Stimulated activated CD8-positive, alpha-beta memory T cell treated with anti-CD3 and anti-CD28 coated beads, Interleukin-4, amount 100 ng/mL, for 48 hours (primary cell): ENCODE measurements around the gene SOX13.

Experiments
- DNase-seq: peaks from one replicate; pipeline ENCODE4 v3.0.0-alpha.2; 2020

SOX13 gene

GRCh38 chr1:204065174-204065985 is 7.5 kb upstream of the SOX13 start:
- DNase-seq, result no peak

- DNase-seq, result no peak
Observed at GRCh38 chr1:204065986-204066300, 7.0 kb upstream of the SOX13 start.

DNA sequence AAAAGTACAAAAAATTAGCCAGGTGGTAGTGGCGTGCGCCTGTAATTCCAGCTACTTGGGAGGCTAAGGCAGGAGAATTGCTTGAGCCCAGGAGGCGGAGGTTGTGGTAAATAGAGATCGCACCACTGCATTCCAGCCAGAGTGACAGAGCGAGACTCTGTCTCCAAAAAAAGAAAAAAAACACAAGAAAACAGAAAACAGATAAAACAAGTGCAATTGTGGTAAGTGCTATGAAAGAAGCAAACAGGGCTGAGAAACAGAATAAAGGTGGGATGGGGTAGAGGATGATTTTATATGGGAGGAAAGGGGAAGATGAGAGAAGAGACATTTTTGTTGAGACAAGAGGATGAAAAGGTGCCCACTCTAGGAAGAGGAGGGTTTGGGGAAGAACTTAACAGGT is 5.0 kb upstream of the SOX13 start:
- no peak for DNase-seq

DNA sequence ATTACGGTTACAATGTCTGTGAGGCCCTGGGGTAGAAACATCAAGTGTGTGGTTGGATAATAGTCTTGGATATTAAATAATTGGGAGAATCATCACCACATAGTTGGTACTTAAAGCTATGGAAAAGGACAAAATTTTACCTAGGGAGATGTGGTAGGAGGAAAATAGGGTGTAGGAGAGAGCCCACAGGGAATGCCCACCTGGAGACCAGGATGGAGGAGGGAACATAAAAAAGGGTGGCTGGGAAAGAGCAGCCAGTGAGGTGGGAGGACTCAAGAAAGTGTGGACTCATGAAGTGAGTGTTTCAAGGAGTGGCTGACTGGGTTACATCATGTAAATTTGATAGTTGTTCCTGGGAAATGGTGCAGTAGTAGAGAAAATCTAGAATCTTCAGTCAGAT is 3.0 kb upstream of the SOX13 start:
- no peak for DNase-seq

DNA sequence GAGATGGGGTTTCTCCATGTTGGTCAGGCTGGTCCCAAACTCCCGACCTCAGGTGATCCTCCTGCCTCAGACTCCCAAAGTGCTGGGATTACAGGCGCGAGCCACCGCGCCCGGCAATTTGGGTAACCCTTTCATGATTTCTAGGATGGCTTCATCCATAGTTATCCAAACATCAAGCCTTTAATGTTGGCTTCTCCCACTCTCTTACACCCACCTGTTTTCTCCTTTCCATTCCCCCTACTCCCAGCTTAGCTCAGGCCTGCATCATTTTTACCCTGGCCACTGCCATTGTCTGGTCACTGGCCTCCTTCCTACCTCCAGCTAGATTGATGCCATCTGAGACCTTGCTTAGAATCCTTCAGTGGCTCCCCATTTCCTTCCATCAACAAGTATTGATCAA is 2.0 kb upstream of the SOX13 start:
- no peak for DNase-seq

DNA sequence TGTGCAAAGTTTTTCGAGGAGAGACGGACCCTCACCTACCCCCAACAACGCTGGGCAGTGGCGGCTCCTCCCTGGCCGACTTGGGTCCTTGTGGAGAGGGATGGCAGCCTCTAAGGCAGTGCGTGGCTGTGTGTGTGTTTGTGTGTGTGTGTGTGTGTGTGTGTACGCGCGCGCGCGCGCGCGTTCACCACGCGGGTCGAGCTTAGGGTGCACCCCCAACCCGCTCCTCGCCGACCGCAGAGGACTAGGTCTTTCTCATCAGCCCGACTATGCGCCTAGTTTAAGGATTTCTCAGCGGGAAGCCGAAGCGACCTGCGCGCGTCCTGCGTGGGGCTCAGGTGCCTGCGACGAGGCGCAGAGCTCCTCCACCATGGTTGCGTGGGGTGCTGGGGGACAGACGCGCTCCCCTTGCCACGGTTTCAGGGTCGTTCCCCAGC is 940 bp downstream of the SOX13 start:
- DNase-seq, result no peak

- DNase-seq, result no peak
Observed at GRCh38 chr1:204074274-204075138, 1.6 kb downstream of the SOX13 start.

GRCh38 chr1:204075139-204075521 is 2.2 kb downstream of the SOX13 start:
- DNase-seq, result no peak

DNA sequence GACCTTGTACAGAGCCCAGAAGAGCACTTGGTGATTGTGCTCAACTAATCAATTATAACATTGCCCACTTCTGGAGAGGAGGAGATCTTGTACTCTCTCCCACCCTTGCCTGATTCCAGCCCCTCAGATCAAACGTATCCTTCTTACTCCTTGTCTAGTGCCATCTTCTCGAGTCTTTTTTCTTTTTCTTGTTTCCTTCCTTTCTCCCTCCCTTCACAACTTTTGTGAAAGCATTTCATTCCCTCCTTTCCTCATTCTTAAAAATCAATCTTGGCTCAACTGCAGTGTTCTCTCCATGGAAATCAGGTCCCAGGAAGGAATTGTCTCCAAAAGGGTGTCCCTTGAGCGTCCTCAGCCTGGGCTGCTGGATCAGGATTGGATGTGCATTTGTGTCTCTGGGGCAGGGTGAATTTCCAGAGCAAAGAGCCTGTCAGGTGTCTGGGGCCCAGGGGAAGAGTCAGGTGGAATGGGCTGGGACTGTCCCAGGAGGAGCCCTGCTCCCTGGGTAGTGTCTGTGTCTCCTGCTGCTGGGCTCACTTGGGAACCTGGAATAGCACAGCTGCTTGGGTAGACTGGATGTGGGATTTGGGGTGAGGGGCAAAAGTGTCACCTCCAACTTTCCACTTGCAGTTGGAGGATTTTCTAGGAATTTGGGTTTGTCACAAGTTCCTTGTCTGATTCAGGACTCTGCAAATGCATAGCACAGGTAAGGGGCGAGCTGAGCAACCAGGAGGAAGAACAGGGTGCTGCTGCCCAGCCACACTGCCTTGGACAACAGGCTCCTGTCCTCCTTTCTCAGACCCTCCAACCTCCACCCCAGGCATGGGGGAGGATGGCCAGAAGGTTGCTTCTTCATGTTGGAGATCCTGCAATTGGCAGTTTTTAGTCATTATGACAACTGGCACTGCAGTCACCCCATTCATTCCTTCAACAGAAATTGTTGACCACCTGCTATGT is 3.3 kb downstream of the SOX13 start:
- DNase-seq, result no peak

- DNase-seq, result no peak
Observed at GRCh38 chr1:204076891-204077290, 4.0 kb downstream of the SOX13 start.

DNA sequence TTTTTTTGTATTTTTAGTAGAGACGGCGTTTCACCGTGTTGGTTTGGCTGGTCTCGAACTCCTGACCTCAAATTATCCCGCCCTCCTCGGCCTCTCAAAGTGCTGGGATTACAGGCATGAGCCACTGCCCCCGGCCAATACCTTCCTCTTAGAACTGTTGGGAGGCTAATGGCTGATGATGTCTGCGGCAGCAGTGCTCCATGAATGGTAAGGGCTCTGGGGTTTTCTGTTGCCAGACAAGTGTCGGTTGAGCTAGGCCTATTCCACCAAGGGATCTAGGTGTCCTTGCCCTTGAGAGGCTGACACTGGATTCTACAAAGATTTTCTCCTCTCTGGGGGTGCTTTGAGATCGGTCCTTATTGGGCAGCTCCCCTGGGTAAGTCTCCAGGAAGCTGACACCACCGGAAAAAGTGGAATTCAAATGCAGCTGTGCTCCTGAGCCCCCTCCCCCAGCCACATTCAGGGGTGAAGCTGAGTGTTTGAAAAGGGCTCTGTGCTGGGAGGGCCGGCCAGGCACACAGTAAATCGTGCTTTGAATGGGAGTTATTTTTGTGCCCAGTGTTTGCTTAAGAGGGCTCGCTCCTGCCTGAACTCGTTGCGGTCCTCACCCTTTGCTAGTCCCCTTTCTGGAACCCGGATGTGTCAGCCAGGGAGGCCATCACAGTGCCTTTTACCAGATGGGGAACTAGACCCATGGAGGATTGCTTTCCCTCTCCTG is 5.2 kb downstream of the SOX13 start:
- DNase-seq, result no peak

DNA sequence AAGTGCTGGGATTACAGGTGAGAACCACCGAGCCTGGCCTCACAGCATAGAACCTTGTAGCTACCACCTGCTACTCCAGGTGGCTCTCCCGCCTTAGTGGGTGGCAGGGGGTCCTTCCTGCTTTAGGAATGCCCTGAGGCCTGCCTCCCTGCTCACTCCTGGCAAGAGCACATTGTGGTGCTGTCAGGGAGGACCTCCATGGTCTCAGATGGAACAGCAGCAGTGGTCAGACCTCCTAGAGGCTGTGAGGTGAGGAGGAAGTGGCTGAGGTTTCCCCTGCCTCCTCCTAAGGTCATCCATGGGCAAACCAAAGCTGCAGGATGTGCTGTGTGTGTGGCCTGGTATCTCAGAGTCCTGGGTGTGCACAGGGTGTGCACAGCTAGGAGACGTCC is 6.7 kb downstream of the SOX13 start:
- no peak for DNase-seq

DNA sequence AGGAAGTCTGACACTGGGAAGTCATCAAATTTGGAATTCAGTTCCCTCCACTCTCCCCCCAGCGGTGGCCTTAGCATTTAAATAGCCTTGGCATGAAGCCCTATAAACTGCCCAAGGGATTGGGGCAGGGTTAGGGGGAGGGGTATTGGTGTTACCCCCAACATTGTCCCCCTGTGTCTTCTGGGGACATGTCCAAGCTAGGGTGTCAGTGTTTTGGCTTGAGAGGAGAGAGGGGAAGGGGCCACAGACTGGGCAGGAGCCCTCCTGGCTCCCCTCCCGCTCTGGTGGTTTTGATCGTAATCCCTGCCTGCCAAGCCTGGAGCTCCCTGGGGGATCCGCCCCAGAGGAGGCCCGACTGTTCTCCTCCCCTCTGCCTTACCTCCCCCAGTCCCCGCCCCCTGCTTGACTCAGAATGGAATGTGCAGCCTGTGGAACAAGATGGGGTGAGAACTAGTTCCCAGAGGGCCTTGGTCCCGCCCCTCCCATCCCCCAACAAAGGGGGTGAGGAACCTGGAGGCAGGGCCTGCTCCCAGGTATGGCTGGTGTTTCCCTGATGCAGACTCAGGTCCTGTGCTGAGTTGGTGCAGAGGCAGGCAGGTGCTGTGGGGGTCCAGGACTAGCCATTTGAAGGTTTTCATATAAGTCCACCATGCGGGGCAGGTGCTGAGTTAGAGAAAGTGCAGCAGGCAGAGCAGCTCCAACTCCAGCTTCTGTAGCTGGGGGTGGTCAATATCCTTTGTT is 7.4 kb downstream of the SOX13 start:
- no peak for DNase-seq

DNA sequence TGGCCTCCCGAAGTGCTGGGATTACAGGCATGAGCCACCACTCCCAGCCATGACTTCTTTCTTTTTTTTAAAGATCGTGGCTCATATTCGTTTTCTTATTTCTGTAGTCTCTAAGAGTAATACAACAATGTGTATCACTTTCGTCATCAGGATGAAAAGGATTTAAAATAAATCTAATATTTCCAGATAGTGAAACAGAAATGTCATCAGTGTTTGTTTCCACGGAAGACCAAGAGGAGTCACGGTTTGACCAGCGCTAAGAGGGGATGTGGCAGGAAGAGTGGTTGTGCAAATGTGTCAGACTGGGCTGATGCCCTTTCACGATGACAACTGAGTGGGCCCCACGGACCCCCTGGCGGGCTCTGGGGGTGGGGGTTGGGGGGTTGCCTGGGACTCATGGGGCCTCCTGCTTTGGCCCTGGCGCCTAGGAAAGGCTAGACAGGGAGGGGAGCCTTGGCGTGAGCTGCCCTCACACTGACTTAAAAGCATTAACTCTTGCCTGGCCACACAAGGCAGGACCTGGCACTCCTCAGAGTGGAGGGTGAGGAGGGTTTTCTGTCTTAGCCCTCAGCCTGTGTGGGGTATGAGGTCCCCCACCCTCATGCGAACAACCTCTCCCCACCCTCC is 8.4 kb downstream of the SOX13 start:
- no peak for DNase-seq

DNA sequence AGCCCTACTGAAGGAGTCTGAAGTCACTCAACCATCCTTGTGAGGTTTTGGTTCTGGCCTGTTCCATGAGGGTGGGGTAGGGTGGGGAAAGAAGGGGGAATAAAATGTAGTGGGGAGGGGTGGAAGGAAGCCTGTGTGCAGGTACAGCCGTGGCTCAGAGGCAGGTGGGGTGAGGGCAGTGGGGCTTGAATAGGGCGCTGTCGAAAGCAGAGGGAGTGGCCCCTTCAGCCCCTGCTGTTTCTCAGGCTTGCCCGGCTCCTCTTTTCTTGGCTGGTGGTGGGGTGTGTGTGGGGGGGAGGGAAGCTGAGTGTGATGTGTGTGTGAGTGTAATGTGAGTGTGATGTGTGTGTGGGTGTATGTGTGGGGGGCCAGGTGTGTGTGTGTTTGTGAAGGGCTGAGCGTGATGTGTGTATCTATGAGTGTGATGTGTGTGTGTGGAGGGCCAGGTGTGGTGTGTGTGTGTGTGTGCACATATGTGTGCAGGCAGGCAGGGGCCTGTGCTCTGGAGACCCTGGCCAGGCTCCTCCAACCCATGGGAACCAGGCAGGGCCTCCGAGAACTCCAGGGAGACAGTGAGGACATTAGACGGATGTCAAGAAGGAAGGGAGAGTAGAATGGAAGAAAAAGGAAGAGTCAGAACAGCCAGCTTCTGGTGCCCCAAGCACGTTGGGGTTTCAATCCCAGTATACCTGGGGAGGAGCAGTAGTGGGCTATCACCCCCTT is 9.0 kb downstream of the SOX13 start:
- no peak for DNase-seq

DNA sequence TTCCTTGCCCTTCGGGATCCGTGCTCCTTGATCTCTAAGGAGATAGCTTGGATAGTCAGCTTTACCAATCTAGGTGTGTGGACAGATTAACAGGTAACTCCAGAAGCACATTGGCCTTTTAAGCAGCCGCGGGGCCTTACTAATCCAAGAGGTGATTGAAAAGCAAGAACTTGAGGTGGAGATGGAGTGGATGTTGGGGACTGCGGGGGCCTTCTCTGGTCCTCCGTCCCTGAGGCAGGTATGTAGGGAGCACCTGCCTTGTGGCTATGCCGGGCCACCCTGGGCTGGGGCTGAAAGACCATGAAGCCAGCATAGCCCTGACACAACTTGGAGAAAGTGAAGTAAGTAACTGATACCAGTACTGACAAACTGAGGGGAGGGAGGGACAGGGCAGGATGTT is 10.6 kb downstream of the SOX13 start:
- DNase-seq, result no peak

DNA sequence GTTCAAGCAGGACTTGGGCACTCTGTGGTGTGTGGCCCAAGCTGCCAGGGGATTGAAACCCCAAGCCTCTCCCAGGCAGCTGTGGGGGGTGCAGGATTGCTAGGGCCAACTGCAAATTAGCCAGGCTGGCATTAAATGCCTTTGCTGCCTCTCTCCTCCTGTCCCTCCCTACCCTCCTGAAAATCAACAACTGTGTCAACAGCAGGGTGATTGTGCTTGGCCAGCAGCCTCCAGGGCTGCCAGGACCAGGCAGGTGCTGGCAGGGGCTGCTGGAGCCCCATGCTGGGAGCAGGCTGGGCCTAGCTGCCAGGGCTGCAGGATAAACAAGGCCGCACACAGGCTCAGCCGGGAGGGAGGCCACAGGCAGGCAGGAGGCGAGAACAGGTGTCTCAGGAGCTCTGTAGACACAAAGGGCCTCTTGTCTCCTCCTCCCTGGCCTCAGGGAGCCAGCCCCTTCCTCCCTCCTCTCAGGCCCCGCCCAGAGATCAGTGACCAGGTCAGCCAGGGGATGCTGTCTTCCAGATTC is 11.4 kb downstream of the SOX13 start:
- no peak for DNase-seq

DNA sequence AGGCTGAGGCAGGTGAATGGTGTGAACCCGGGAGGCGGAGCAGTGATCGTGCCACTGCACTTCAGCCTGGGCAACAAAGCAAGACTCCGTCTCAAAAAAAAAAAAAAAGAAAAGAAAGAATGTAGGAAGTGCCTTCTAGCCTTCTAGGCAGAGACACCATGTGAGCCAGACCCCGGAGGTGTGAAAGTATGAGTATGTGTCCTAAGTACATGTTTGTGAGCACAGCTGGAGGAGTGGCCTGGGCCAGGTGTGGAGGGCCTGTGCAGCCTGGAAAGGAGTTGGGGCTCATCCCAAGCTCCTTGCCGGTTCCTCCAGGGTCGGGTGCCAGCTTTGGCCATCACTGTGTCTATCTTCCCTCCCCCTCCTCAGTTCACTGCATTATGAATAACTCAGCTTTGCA is 13.0 kb downstream of the SOX13 start:
- no peak for DNase-seq

DNA sequence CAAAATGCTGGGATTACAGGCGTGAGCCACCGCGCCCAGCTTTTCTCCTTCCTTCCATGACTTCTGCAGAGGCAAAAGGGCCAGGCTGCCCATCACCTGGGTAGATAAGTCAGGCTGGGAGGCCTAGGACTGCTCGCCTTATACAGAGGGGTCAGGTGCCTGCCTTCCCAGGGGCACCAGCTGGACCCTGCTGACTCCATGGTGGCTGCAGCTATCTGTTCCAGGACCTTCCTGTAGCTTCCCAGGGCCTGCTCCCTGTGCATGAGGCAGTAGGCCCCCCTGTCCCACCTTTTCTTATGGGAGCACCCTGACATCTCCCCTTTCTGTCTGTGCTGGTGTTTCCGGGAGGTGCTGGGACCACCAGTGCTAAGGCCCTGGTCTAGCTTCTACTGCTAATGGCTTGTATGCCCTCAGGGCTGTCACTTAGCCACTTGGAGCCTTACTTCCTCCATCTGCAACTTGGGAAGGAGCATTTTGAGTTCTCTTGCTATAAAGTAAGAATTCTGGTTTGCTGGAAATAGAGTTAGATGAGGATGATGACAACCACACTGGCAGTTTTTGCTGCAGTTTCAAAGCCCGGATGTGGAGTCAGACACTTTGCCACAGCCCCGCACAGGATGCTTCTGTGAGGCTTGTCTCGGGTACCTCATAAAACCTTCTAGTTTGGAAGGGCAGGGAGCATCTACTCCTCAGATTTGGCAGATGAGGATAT is 14.4 kb downstream of the SOX13 start:
- DNase-seq, result no peak
